ENCODE results near the gene C3orf52.
"Not testable (repeated sequence)": the region's sequence is repeated elsewhere in the genome, so short reads cannot be mapped to it uniquely, and the experiment has no call there.

C3orf52 gene, protein sequence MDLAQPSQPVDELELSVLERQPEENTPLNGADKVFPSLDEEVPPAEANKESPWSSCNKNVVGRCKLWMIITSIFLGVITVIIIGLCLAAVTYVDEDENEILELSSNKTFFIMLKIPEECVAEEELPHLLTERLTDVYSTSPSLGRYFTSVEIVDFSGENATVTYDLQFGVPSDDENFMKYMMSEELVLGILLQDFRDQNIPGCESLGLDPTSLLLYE

GRCh38 chr3:112086076-112086854 lies at the start of gene C3orf52:
TSS of gene C3orf52 (plus strand) at chr3:112086389. CDS start at chr3:112086408, 19 bp downstream.
- DNase-seq = peak; percentile 72

DNA sequence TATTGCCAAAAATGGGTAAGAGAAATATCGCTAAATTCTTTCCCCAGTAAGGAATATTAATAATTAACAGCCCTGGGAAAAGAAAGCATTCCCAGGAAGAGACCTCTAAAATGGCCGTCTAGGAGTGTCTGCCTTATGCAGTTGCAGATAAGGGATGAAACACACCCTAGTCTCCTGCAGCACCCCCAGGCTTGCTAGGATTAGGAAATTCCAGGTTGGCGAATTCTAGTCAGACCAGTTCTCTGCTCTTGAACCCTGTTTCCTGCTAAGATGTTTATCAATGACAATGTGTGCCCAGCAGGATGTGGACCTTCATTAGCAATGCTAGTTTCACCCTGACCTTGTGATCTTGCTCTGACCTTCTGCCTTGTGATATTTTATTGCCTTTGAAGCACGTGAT lies 49.0 kb upstream of the C3orf52 start:
- not testable (repeated sequence) for DNase-seq

DNA sequence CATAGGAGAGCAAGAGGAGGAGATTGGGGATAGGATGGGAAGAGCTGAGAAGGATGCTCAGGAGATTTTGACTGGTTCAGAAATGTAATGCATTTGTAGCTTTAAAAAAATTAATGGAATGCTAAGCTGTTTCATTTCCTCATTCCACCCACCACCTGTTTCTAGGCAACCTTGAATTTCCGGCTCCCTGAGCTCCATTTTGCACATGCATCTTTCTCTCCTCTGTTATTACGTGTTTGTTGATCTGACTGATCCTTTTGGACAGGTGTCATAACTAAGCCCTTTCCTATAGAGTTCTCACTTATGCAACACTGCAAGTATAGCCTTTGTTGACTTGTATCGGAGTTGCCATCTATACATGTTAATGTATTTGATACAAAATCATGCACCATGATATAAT lies 47.3 kb upstream of the C3orf52 start:
- DNase-seq = peak; percentile 29

- DNase-seq = no peak
These were observed 44.9 kb upstream of the C3orf52 start for GRCh38 chr3:112041321-112041720.

DNA sequence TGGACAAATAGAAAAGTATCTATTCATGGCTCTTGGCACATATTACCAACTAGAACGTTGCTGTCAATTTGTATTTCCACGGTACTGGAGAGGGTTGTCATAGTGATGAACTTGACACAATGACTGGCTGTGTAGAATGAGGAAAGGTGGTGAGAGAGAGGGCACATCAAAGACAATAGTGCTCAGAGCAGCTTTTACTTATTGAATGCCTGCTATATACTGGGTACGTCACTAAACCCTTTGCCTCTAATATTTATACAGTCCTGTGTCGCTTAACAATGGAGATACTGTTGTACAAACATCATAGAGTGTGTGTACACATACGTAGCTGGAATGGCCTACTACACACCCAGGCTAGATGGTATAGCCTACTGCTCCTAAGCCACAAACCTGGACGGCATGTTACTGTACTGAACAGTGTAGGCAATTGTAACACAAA lies 43.3 kb upstream of the C3orf52 start:
- peak; percentile 71 for DNase-seq

DNA sequence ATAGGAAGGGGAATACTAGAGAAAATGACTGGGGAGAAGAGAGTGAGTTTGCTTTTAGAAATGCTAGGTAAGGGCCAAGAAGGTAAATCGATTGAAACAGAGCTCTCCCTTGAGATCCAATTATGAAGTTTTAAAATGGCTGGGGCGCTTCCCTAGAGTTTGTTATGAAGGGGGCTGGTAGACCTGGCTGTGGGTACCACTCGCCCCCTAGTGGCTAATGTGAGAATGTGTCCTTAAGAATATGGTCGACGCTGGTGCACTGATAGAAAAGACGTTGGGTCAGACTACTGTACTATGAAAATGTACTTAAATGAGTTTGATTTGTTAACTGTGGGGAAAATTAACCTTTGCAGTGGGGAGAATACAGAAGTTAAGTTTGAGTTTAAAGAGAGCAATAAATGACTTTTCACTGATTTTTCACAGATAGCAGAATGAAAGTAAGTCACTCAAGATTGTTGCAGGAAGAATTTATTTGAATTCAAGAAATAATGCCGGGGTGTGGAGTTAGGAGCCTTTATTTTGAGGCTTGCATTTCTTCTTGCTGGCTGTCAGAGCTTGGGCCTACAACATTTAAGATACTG lies 42.5 kb upstream of the C3orf52 start:
- DNase-seq = peak; percentile 100

GRCh38 chr3:112046599-112046998 lies 39.6 kb upstream of the C3orf52 start:
- DNase-seq = no peak

GRCh38 chr3:112047264-112047663 lies 38.9 kb upstream of the C3orf52 start:
- no peak for DNase-seq

GRCh38 chr3:112048911-112049310 lies 37.3 kb upstream of the C3orf52 start:
- no peak for DNase-seq

DNA sequence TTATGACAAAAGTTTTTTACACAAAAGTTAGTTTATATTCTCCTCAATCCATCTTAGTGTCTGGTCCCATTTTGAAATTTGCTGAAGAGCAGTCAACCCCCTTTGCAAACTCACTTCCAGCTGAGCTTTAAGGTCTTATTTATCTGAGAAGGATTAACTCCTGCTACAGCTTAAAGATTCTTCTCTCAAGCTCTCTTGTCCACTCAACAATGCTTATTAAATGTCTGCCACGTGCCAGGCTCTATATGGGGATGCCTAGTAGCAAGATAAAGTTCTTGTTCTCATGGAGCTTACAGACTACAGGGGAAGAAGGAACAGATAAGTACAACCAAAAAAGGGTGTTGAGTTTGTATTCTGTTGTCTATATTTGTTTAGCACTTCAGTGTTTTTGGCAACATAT lies 33.0 kb upstream of the C3orf52 start:
- no peak for DNase-seq

DNA sequence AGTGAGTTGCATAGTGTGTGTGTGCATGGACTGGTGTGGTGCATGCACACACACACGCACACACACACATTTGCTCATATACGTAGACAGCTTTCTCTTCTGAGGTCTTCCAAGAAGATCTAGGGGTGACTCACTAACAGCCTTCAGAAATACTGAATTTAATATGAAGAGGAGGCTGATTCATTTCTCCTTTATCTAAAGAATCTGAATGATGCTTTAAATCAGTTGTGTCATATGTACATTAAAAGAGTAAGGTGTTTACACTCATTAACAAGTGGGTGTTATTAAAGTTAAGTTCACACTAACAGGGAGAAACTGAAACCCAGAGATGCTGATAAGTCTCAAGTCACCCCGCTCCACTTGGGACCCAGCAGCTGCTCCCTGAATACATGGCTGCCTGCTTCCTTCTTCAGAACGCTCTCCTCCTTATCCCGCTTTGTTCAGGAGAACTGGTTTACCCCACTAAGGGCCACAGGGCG lies 29.7 kb upstream of the C3orf52 start:
- no peak for DNase-seq

GRCh38 chr3:112059497-112059896 lies 26.7 kb upstream of the C3orf52 start:
- DNase-seq = no peak

GRCh38 chr3:112061152-112061551 lies 25.0 kb upstream of the C3orf52 start:
- DNase-seq = no peak

GRCh38 chr3:112072387-112073060 lies 13.7 kb upstream of the C3orf52 start:
- DNase-seq = not testable (repeated sequence)

DNA sequence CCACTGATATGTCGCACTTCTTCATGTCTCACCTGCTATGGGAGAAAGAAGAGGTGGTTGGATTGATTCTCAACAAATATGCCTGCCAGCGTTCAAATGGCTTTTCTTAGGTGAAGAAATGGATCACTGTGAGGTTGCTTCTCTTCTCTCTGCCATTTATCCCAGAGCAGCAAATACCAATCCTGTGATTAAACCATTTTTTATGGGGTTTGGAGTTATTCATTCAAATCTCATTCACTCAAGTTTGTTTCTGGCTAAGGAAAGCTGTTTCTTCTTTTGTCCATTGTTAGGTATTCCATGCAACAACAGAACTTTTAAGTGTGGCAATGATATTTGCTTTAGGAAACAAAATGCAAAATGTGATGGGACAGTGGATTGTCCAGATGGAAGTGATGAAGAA lies 12.2 kb upstream of the C3orf52 start:
- no peak for DNase-seq

DNA sequence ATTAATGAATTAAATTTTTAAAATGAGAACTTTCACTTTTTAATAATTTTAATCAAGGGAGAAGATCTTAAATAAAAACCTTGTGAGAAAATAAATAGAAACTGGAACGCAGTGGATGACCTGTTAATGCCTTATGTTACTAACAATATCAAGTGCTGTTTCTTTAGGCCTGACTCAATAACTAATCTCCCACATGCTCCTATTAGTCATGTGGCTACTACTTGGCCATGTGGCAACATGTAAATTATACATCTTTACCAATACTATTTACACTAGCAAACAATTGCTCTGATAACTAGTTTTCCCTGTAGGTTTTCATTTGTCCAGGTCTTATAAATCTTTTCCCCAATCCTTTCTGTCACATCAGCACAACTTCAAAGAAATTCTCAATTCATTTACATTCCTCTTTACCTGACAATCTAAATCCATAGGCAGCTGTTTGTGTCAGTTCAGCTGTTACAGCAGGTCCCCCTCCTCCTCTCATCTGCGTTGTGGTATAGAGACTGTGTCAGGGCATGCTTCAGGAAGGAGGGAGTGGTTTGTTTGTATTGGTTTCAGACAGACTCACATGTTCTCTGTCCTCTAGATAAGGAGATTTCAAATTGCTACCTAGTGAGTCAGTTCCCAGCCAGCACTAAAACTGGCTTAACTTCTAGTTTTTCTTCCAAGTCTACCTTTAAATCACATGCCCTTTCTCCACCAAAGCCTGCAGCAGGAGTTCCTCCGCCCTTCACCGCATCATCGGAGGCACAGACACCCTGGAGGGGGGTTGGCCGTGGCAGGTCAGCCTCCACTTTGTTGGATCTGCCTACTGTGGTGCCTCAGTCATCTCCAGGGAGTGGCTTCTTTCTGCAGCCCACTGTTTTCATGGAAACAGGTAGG lies 11.3 kb upstream of the C3orf52 start:
- DNase-seq = peak; percentile 92

DNA sequence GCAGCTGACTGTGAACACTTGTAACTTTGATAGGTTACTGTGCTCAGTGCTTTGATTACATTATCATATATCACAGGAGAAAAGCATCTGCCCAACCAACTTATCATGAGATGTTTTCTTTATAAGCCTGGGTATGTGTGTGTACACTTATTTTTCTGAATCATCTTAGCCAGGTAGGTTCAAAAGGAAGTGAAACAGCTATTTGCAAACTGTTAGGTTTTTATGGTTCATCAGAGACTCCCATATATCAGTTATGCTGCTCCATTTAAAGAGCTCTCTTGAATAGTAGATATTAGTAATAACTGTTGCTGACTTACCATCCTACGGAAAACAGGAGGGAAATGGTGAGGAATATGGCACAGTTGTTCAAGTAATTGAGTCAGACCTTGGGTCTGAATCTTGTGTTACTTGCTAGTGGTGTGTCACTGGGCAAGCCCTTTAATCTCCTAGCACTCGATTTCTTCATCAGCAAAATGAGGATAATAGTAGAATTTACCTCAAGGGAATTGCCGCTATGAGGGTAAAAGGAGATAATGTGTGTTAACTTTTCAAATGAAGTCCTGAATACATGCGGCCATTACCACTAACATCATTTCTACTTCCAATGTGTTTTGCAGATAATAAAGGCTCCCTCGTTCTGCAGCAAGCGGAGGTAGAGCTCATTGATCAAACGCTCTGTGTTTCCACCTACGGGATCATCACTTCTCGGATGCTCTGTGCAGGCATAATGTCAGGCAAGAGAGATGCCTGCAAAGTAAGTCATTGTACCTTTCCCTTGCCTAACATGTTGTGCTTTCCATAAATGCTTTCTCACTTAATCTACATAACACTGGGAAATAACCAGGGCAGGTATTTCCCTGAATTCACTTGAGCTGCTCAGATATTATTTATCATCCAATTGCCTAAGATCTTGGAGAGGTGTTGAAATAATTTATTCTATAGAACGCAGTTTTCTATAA lies 7.8 kb upstream of the C3orf52 start:
- DNase-seq = no peak

DNA sequence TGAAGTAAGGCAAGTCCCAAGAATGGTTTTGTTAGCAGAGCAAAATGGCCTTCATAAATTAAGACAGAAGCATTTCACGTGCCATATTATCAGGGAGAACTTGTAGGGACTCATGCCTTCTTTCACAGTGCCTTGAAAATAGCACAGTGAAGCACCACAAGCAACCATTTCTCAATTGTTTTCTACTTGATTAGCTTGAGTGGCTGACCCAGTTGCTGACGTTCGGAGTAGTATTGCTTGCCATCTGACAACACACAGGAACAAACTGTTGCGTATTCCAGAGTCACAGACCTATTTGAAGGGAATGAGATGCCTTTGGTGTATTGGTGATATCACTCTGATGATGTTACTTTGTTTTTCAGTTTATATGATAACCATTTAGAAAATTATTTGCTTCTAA lies 3.0 kb upstream of the C3orf52 start:
- no peak for DNase-seq

GRCh38 chr3:112084980-112085705 lies 1.0 kb upstream of the C3orf52 start:
- DNase-seq = peak; percentile 28

DNA sequence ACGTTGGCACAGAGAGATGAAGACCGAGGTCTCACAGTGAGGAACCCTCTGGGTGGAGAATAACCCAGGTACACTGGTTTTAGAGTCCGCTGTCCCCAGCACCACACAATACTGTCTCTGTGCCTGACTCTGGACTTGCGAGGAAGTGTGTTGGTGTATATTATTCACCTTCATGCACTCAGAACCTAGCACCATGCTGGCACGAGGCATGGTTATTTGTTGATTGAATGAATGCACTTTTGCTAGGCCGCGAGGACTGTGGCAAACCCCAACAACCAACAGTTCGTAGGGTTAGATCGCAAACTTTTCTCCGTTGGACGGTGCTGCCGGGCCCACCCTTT lies 484 bp upstream of the C3orf52 start:
- DNase-seq = no peak
